Measurements from ENCODE around the gene ADAMTSL5. TPM values are rescaled to one million over a fixed set of nuclear protein-coding genes. Genes with fewer than 3 reads are reported as not detected.

Gene ADAMTSL5
- total and polyA plus RNA-seq, 2 of the 13 experiments (the other 11 are each of a cell fraction or from before 2014, with no cell fraction given) = 0.60 to 2.7 TPM

- no TSS peak for BruUV-seq (replicated peaks)
- in situ Hi-C loops (cut with HindIII; ENCODE audit: extremely low pct_ligation_motif_present, low pct_unique_long_range_greater_than_20kb) = no loop called here
Measured at GRCh38 chr19:1525343-1525742, 12.5 kb upstream of the ADAMTSL5 start.

More at GRCh38 chr19:1525343-1525742, 12.5 kb upstream of the ADAMTSL5 start:
- Histone ChIP-seq H4K20me1 (ENCODE audit: insufficient read depth, low read length) (no peaks in the 10 kb centered on the region), H3K4me2 (ENCODE audit: low read depth, low read length) (no peak overlapping the region), H3K79me2 (ENCODE audit: insufficient read depth, low read length) (no peaks in the 10 kb centered on the region), H3K9me3 (ENCODE audit: low read length) (no peaks in the 10 kb centered on the region), H3K36me3 (replicated peaks in 1 of 2; ENCODE audit: control insufficient read depth in 1 of 2, insufficient read depth in 2 of 2, low read length in 2 of 2) (no peaks in the 10 kb centered on the region), H3K27ac (ENCODE audit: extremely low read length, insufficient read depth, low read length) (no peak overlapping the region), H3K4me1 (ENCODE audit: insufficient read depth, low read length) (peaks cover 15% of the 10 kb centered on the region), H3K4me3 (replicated peaks in 1 of 3; ENCODE audit: insufficient read depth in 1 of 3, low read depth in 2 of 3, low read length in 3 of 3) (no peak overlapping the region), H3K9ac (ENCODE audit: insufficient read depth, low read depth, low read length) (no peak overlapping the region), H3K27me3 (ENCODE audit: control insufficient read depth in 1 of 2, insufficient read depth in 2 of 2, low read length in 2 of 2) (peaks cover 30 to 62% of the 10 kb centered on the region in 2 experiments), H2AFZ (ENCODE audit: low read length) (no peak overlapping the region)
- CTCF ChIA-PET (ENCODE audit: low intra/inter-chr PET ratio, low total read pairs) = no interaction called here
- DNase-seq (ENCODE audit: low spot score) = no peak
- FAIRE-seq = no peak
- WGBS (ENCODE audit: low lambda C conversion rate) = 16% methylated on average over 15 of the region's 31 CpGs
- intact Hi-C loops (cut with micrococcal nuclease; ENCODE audit: unreplicated experiment) = no loop called here
- no peak for TF ChIP-seq CEBPG (CRISPR knock-in tag; IDR thresholded peaks at IDR 0.05)
- no peak for TF ChIP-seq THAP11 (CRISPR knock-in tag; IDR thresholded peaks at IDR 0.05)
- 0 out of 2 replicates have a peak, but pooled peaks have one; percentile 43 for TF ChIP-seq HNRNPL (IDR thresholded peaks at IDR 0.05; ENCODE audit: low read depth, low read length)
- TF ChIP-seq CSRNP2 (CRISPR knock-in tag; conservative IDR thresholded peaks at IDR 0.05; ENCODE audit: low read depth) = 0 out of 2 replicates have a peak, but pooled peaks have one; percentile 6
- 0 out of 2 replicates have a peak, but pooled peaks have one; percentile 13 for TF ChIP-seq CTCF (CRISPR knock-in tag; IDR thresholded peaks at IDR 0.05)
- TF ChIP-seq ZNF329 (CRISPR knock-in tag; IDR thresholded peaks at IDR 0.05; ENCODE audit: low read depth) = no peak
- TF ChIP-seq AGO1 (IDR thresholded peaks at IDR 0.05; ENCODE audit: low read depth, low read length, poor library complexity, severe bottlenecking) = no peak
- no peak for TF ChIP-seq ZNF180 (CRISPR knock-in tag; IDR thresholded peaks at IDR 0.05; ENCODE audit: borderline replicate concordance, low read depth)
- TF ChIP-seq ZNF687 (CRISPR knock-in tag; IDR thresholded peaks at IDR 0.05) = peak; percentile 24; the same call in 1 of the 2 replicates
- no peak for TF ChIP-seq MNT (IDR thresholded peaks at IDR 0.05)
- POLR2A ChIA-PET = no interaction called here
- peak; percentile 9 for ATAC-seq

Measured in HepG2 (cell line).